Measurements from ENCODE around the gene DMRT3.
A peak's percentile ranks its signal among the peaks of the same experiment; 100 is the strongest.

DMRT3 gene

GRCh38 chr9:1005043-1005667, 28.7 kb downstream of the DMRT3 start:
- no peak for DNase-seq

- no peak for DNase-seq
These were observed 30.9 kb downstream of the DMRT3 start for GRCh38 chr9:1007312-1007711.

GRCh38 chr9:1008216-1008615, 31.8 kb downstream of the DMRT3 start:
- no peak for DNase-seq

GRCh38 chr9:1009101-1009707, 32.7 kb downstream of the DMRT3 start:
- peak; percentile 42 for DNase-seq

- no peak for DNase-seq
These were observed 36.6 kb downstream of the DMRT3 start for GRCh38 chr9:1013021-1013420.

GRCh38 chr9:1014225-1014624, 37.8 kb downstream of the DMRT3 start:
- no peak for DNase-seq

- no peak for DNase-seq
These were observed 38.2 kb downstream of the DMRT3 start for GRCh38 chr9:1014640-1015039.

- DNase-seq: no peak
These were observed 41.7 kb downstream of the DMRT3 start for GRCh38 chr9:1018121-1018520.

GRCh38 chr9:1024112-1024511, 47.7 kb downstream of the DMRT3 start:
- no peak for DNase-seq

- DNase-seq: no peak
These were observed 48.7 kb downstream of the DMRT3 start for GRCh38 chr9:1025131-1025530.

GRCh38 chr9:1026219-1026618, 49.8 kb downstream of the DMRT3 start:
- DNase-seq: no peak

- no peak for DNase-seq
These were observed 52.2 kb downstream of the DMRT3 start for GRCh38 chr9:1028501-1029190.

- DNase-seq: no peak
These were observed 55.6 kb downstream of the DMRT3 start for GRCh38 chr9:1031951-1032601.

GRCh38 chr9:1034271-1034670, 57.8 kb downstream of the DMRT3 start:
- DNase-seq: no peak

GRCh38 chr9:1039589-1039988, 63.1 kb downstream of the DMRT3 start:
- DNase-seq: no peak

Data from NCI-H2029 (cell line).